Brain microvascular endothelial cell (primary cell): ENCODE results near the gene LBHD1.

ENCODE experiments used
- DNase-seq: peaks from one replicate; pipeline ENCODE4 v3.0.0-alpha.2; 2020
- H3K27ac ChIP-seq: fragments of 250-450 bp; sonication (Bioruptor Pico); 2 replicates; pipeline ENCODE4 v1.5.1; 2020; ENCODE audit warnings: mild to moderate bottlenecking, moderate library complexity
- H3K27me3 ChIP-seq: fragments of 250-450 bp; sonication (Bioruptor Pico); replicated peaks from 2 replicates; pipeline ENCODE4 v1.5.1; 2020; ENCODE audit warnings: mild to moderate bottlenecking
- H3K36me3 ChIP-seq: fragments of 250-450 bp; sonication (Bioruptor Pico); replicated peaks from 2 replicates; pipeline ENCODE4 v1.5.1; 2020; ENCODE audit warnings: mild to moderate bottlenecking
- H3K4me3 ChIP-seq: 2 replicates; pipeline ENCODE4 v1.5.1; 2011; ENCODE audit warnings: low read depth, mild to moderate bottlenecking, control low read depth, low read length, moderate library complexity
- CTCF ChIP-seq: IDR thresholded peaks from 2 replicates; pipeline ENCODE4 v1.5.1; 2011; ENCODE audit warnings: low read depth, mild to moderate bottlenecking, moderate library complexity, low read length, control low read depth, inconsistent platforms; ENCODE audit errors: missing control alignments
- in situ Hi-C: cut with HindIII; loops from 2 replicates; pipeline ENCODE4 v1.10.0; 2017; ENCODE audit warnings: low sequenced_read_pairs, low pct_ligation_motif_present

The LBHD1 gene

GRCh38 chr11:62645946-62646824 is 25.9 kb downstream of the LBHD1 start, which contains the start of gene GANAB:
Gene GANAB (minus strand): TSS chr11:62646613. CDS start chr11:62646599, 14 bp downstream.
- H3K27me3 ChIP-seq = no peaks in the 10 kb centered on the region
- TF ChIP-seq CTCF = no peak
- peak; percentile 99 for DNase-seq
- H3K27ac ChIP-seq = peak within 1 kb of the TSS; percentile 91
- peak within 1 kb of the TSS; percentile 89 for H3K4me3 ChIP-seq
- in situ Hi-C loops = no loop called here
- peaks cover 39% of the 10 kb centered on the region for H3K36me3 ChIP-seq

- in situ Hi-C loops = no loop called here
- DNase-seq = no peak
- Histone ChIP-seq H3K27me3 (no peaks in the 10 kb centered on the region), H3K36me3 (peaks cover 39% of the 10 kb centered on the region), H3K27ac (peak overlapping the region; percentile 91), H3K4me3 (peak overlapping the region; percentile 89)
- no peak for TF ChIP-seq CTCF
Observed at GRCh38 chr11:62645671-62645945, 26.5 kb downstream of the LBHD1 start.

GRCh38 chr11:62644220-62644619 is 27.8 kb downstream of the LBHD1 start:
- in situ Hi-C loops = no loop called here

GRCh38 chr11:62632492-62632891 is 39.6 kb downstream of the LBHD1 start:
- H3K27me3 ChIP-seq = no peaks in the 10 kb centered on the region
- DNase-seq = no peak
- H3K36me3 ChIP-seq = peaks cover 83% of the 10 kb centered on the region
- no peak overlapping the region for H3K4me3 ChIP-seq
- in situ Hi-C loops = no loop called here
- no peak overlapping the region for H3K27ac ChIP-seq
- no peak for TF ChIP-seq CTCF

More at GRCh38 chr11:62644220-62644619, 27.8 kb downstream of the LBHD1 start:
- Histone ChIP-seq H3K4me3 (no peak overlapping the region), H3K27me3 (no peaks in the 10 kb centered on the region), H3K36me3 (peaks cover 40% of the 10 kb centered on the region), H3K27ac (no peak overlapping the region)
- no peak for DNase-seq
- no peak for TF ChIP-seq CTCF

- DNase-seq = no peak
- TF ChIP-seq CTCF = peak; percentile 24
- in situ Hi-C loops = no loop called here
- Histone ChIP-seq H3K36me3 (peaks cover 68% of the 10 kb centered on the region), H3K4me3 (no peak overlapping the region), H3K27me3 (no peaks in the 10 kb centered on the region), H3K27ac (no peak overlapping the region)
Observed at GRCh38 chr11:62627713-62628112, 44.4 kb downstream of the LBHD1 start.
